ENCODE results near the gene ABHD18. TPM values are rescaled to one million over a fixed set of nuclear protein-coding genes. Genes with fewer than 3 reads are reported as not detected.
"Not testable (repeated sequence)": the region's sequence is repeated elsewhere in the genome, so short reads cannot be mapped to it uniquely, and the experiment has no call there.

The ABHD18 gene
- total and polyA plus RNA-seq, 7 donors: 4.5 to 21.4 (median 8.8) TPM

- H3K9me3 ChIP-seq: no peaks in the 10 kb centered on the region
- intact Hi-C loops (cut with DNase I): no loop called here
- H3K4me3 ChIP-seq: no peak overlapping the region
- 97 to 100% (median 99%) methylated on average over 4 of the region's 4 CpGs for WGBS, 3 donors
- TF ChIP-seq, protein P1, sequence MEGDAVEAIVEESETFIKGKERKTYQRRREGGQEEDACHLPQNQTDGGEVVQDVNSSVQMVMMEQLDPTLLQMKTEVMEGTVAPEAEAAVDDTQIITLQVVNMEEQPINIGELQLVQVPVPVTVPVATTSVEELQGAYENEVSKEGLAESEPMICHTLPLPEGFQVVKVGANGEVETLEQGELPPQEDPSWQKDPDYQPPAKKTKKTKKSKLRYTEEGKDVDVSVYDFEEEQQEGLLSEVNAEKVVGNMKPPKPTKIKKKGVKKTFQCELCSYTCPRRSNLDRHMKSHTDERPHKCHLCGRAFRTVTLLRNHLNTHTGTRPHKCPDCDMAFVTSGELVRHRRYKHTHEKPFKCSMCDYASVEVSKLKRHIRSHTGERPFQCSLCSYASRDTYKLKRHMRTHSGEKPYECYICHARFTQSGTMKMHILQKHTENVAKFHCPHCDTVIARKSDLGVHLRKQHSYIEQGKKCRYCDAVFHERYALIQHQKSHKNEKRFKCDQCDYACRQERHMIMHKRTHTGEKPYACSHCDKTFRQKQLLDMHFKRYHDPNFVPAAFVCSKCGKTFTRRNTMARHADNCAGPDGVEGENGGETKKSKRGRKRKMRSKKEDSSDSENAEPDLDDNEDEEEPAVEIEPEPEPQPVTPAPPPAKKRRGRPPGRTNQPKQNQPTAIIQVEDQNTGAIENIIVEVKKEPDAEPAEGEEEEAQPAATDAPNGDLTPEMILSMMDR (IDR thresholded peaks at IDR 0.05): no peak
- no peak for ATAC-seq
- H3K36me3 ChIP-seq (ENCODE audit: insufficient read depth in 1 of 2, low read depth in 1 of 2): peaks cover 0 to 71% of the 10 kb centered on the region in 2 donors
- no peaks in the 10 kb centered on the region for H3K27me3 ChIP-seq (ENCODE audit: insufficient read depth in 3 of 3, low read length in 2 of 3)
- DNase-seq: no peak
- no peaks in the 10 kb centered on the region for H3K4me1 ChIP-seq
- no peak overlapping the region for H3K27ac ChIP-seq
Observed at GRCh38 chr4:128029907-128030306, 64.7 kb downstream of the ABHD18 start.

DNA sequence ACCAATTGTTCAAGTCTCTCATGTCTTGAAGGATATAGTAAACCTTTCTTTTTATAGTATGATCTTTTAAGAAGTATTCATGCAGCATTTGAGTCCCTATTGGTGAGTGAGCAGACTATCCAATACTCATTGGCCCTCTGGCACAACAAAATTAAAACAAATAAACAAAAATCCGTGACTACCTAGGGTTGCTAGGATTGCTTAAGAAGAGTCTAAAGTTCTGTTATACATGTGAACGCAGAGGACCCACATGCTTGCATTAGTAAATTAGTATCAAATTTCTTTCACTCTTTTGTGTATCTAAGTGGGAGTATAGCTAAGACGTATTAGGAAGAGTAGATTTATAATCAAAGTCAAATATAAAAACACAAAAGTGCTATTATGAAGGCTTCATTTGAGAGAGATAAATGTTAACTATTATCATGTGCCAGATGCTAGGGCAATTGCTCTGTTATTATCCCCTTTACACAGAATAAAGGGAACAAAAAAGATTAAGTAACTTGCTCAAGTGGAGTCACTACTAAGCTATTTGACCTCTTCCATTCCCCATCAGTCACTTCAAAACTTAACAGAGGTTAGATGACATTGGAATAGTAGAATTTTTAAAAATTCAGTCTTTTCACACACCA, 66.7 kb downstream of the ABHD18 start:
- TF ChIP-seq, protein P1 (IDR thresholded peaks at IDR 0.05): no peak
- Histone ChIP-seq H3K27ac (no peak overlapping the region), H3K4me3 (no peak overlapping the region), H3K36me3 (ENCODE audit: insufficient read depth in 1 of 2, low read depth in 1 of 2) (peaks cover 0 to 69% of the 10 kb centered on the region in 2 donors), H3K27me3 (ENCODE audit: insufficient read depth in 3 of 3, low read length in 2 of 3) (no peaks in the 10 kb centered on the region), H3K4me1 (no peaks in the 10 kb centered on the region), H3K9me3 (no peaks in the 10 kb centered on the region)
- no peak for ATAC-seq
- whole genome bisulfite sequencing, 3 donors: 85 to 86% (median 86%) methylated on average over 3 of the region's 3 CpGs
- DNase-seq: no peak
- intact Hi-C loops (cut with DNase I): no loop called here

DNA sequence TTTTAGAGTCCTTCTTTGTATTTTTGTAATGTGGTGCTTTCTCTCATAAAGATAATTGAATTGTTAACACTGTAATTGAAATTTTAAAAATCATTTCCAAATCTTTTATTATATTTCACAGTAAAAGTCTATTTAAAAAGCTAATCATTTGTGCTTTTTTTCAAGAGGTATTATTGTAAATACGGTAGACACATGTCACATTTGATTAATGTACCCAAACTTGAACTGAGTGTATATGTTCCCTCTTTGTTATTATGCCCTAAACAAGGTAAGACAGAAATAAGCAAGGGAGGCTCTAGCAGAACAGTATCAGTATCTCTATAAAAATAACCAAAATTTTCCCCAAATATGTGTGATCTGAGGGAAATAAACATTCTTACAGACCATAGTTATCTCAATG, 74.4 kb downstream of the ABHD18 start:
- Histone ChIP-seq H3K4me1 (no peaks in the 10 kb centered on the region), H3K27me3 (ENCODE audit: insufficient read depth in 3 of 3, low read length in 2 of 3) (no peaks in the 10 kb centered on the region), H3K27ac (no peak overlapping the region), H3K4me3 (no peak overlapping the region), H3K36me3 (ENCODE audit: insufficient read depth in 1 of 2, low read depth in 1 of 2) (peaks cover 0 to 16% of the 10 kb centered on the region in 2 donors), H3K9me3 (no peaks in the 10 kb centered on the region)
- no peak for DNase-seq
- intact Hi-C loops (cut with DNase I): no loop called here
- WGBS, 3 donors: 86 to 91% (median 87%) methylated on average over 1 of the region's 1 CpG
- TF ChIP-seq, protein P1 (IDR thresholded peaks at IDR 0.05): no peak
- no peak for ATAC-seq

GRCh38 chr4:128047019-128047418, 81.8 kb downstream of the ABHD18 start:
- H3K27ac ChIP-seq; ATAC-seq; intact Hi-C loops (cut with DNase I); H3K4me3 ChIP-seq; H3K9me3 ChIP-seq; H3K36me3 ChIP-seq (ENCODE audit: insufficient read depth in 1 of 2, low read depth in 1 of 2); H3K27me3 ChIP-seq (ENCODE audit: insufficient read depth in 3 of 3, low read length in 2 of 3); DNase-seq; H3K4me1 ChIP-seq: not testable (repeated sequence)
- WGBS, 3 donors: 88 to 90% (median 89%) methylated on average over 9 of the region's 9 CpGs

GRCh38 chr4:128047514-128047913, 82.3 kb downstream of the ABHD18 start:
- ATAC-seq; H3K27me3 ChIP-seq (ENCODE audit: insufficient read depth in 3 of 3, low read length in 2 of 3); intact Hi-C loops (cut with DNase I); H3K4me1 ChIP-seq; H3K36me3 ChIP-seq (ENCODE audit: insufficient read depth in 1 of 2, low read depth in 1 of 2); H3K4me3 ChIP-seq; DNase-seq; H3K27ac ChIP-seq; H3K9me3 ChIP-seq: not testable (repeated sequence)
- 96 to 99% (median 96%) methylated on average over 17 to 34 of the region's 34 CpGs for WGBS, 3 donors

- H3K4me3 ChIP-seq; ATAC-seq; DNase-seq; H3K27me3 ChIP-seq (ENCODE audit: insufficient read depth in 3 of 3, low read length in 2 of 3); intact Hi-C loops (cut with DNase I); H3K4me1 ChIP-seq; H3K9me3 ChIP-seq; H3K27ac ChIP-seq; H3K36me3 ChIP-seq (ENCODE audit: insufficient read depth in 1 of 2, low read depth in 1 of 2): not testable (repeated sequence)
- 83 to 88% (median 85%) methylated on average over 10 of the region's 10 CpGs for WGBS, 3 donors
Observed at GRCh38 chr4:128051229-128051628, 86.0 kb downstream of the ABHD18 start.

DNA sequence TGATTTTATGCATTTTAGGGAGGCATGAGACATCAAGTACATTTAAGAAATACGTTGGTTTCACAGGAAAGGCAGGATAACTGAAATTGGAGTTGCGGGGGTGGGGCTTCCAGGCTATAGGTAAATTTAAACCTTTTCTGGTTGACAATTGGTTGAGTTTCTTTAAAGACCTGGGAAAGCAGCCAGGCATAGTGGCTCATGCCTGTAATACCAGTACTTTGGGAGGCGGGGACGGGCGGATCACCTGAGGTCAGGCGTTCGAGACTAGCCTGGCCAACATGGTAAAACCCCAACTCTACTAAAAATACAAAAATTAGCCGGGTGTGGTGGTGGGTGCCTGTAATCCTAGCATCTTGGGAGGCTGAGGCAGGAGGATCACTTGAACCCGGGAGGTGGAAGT, 89.7 kb downstream of the ABHD18 start:
- intact Hi-C loops (cut with DNase I); H3K4me1 ChIP-seq; H3K9me3 ChIP-seq; DNase-seq; ATAC-seq; H3K27me3 ChIP-seq (ENCODE audit: insufficient read depth in 3 of 3, low read length in 2 of 3); H3K36me3 ChIP-seq (ENCODE audit: insufficient read depth in 1 of 2, low read depth in 1 of 2); H3K4me3 ChIP-seq; H3K27ac ChIP-seq: not testable (repeated sequence)
- 92 to 93% (median 93%) methylated on average over 9 of the region's 9 CpGs for WGBS, 3 donors

DNA sequence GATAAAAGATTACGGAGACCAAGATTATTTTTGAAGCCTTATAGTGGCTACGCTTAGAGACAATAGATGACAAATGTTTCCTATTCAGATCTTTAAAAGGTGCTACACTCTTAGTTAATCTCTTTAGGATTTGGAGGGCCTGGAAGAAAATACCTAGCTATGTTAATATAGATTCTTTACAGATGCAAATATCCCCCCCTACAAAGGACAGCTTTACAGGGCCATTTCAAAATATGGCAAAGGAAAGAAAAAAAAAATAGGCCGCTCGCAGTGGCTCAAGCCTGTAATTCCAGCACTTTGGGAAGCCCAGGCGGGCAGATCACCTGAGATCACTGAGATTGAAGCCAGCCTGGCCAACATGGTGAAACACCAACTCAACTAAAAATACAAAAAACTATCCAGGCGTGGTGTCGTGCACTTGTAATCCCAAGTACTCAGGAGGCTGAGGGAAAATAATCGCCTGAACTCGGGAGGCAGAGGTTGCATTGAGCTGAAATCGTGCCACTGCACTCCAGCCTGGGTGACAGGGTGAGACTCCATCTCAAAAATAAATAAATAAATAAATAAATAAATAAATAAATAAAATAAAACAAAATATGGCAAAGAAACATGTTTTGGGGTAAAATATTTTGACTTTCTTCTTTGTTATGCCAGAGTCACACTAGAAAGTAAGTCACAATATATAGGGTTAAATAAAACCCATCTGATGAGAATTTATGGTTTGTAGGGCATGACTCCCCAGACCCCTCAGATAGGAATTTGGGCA, 90.4 kb downstream of the ABHD18 start:
- intact Hi-C loops (cut with DNase I); H3K27ac ChIP-seq; H3K4me3 ChIP-seq; H3K36me3 ChIP-seq (ENCODE audit: insufficient read depth in 1 of 2, low read depth in 1 of 2); H3K9me3 ChIP-seq; H3K4me1 ChIP-seq; ATAC-seq; DNase-seq; H3K27me3 ChIP-seq (ENCODE audit: insufficient read depth in 3 of 3, low read length in 2 of 3): not testable (repeated sequence)
- WGBS, 3 donors: 89 to 97% (median 94%) methylated on average over 10 of the region's 10 CpGs
